GM12878 (cell line): ENCODE data around the gene HIRIP3. TPM values are rescaled to one million over a fixed set of nuclear protein-coding genes. Genes with fewer than 3 reads are reported as not detected.

Experiments
- ASH2L ChIP-seq: fragments of 300-600, 200-600 bp; sonication (generic); IDR thresholded peaks from 2 replicates; pipeline ENCODE4 v1.6.1; 2017; ENCODE audit warnings: low read depth, mild to moderate bottlenecking, borderline replicate concordance
- BCLAF1 ChIP-seq: fragments of 450-650 bp; IDR thresholded peaks from 2 replicates; pipeline ENCODE4 v1.6.1; 2017; ENCODE audit warnings: antibody characterized with exemption, mild to moderate bottlenecking, moderate library complexity
- CHD2 ChIP-seq: IDR thresholded peaks from 2 replicates; pipeline ENCODE4 v1.6.1; 2011; ENCODE audit warnings: low read depth, low read length, improper control_type of control experiment, borderline replicate concordance
- EZH2 ChIP-seq: IDR thresholded peaks from 2 replicates; pipeline ENCODE4 v1.6.1; 2012; ENCODE audit warnings: low read depth, mild to moderate bottlenecking, control low read depth, inconsistent platforms, low read length, borderline replicate concordance; ENCODE audit not compliant: control insufficient read depth
- FOXM1 ChIP-seq: IDR thresholded peaks from 2 replicates; pipeline ENCODE4 v1.6.1; 2012; ENCODE audit warnings: low read depth, mild to moderate bottlenecking, inconsistent platforms, low read length, moderate library complexity
- GATAD2B ChIP-seq: fragments of 450-650 bp; conservative IDR thresholded peaks from 2 replicates; pipeline ENCODE4 v1.6.1; 2017; ENCODE audit warnings: low read depth, mild to moderate bottlenecking, moderate library complexity
- HDAC2 ChIP-seq: fragments of 200-600 bp; sonication (generic); IDR thresholded peaks from 2 replicates; pipeline ENCODE4 v1.6.1; 2017
- HSF1 ChIP-seq: fragments of 150-350 bp; IDR thresholded peaks from 2 replicates; pipeline ENCODE4 v1.6.1; 2014; ENCODE audit warnings: mild to moderate bottlenecking, low read depth, low read length
- IKZF2 ChIP-seq, 2 experiments: fragments of 450-650 bp; IDR thresholded peaks; 2 replicates each; pipeline ENCODE4 v1.6.1; 2017; ENCODE audit warnings: mild to moderate bottlenecking in 2 of 2, moderate library complexity in 2 of 2
- JUNB ChIP-seq: IDR thresholded peaks from 2 replicates; pipeline ENCODE4 v1.6.1; 2016; ENCODE audit warnings: antibody characterized with exemption, mild to moderate bottlenecking
- KLF5 ChIP-seq: fragments of 450-650 bp; IDR thresholded peaks from 2 replicates; pipeline ENCODE4 v1.6.1; 2014; ENCODE audit warnings: mild to moderate bottlenecking; ENCODE audit not compliant: partially characterized antibody
- NFYA ChIP-seq: IDR thresholded peaks from 2 replicates; pipeline ENCODE4 v1.6.1; 2011; ENCODE audit warnings: low read depth, mild to moderate bottlenecking, low read length, improper control_type of control experiment, borderline replicate concordance
- PBX3 ChIP-seq: IDR thresholded peaks from 2 replicates; pipeline ENCODE4 v1.6.1; 2011; ENCODE audit warnings: mild to moderate bottlenecking, low read depth, low read length, moderate library complexity; ENCODE audit not compliant: insufficient replicate concordance
- PKNOX1 ChIP-seq: fragments of 450-650 bp; IDR thresholded peaks from 2 replicates; pipeline ENCODE4 v1.6.1; 2016; ENCODE audit warnings: mild to moderate bottlenecking
- RELA ChIP-seq: fragments of 450-650 bp; IDR thresholded peaks from 2 replicates; pipeline ENCODE4 v1.8.0; 2014; ENCODE audit warnings: borderline replicate concordance; ENCODE audit not compliant: partially characterized antibody
- RUNX3 ChIP-seq: IDR thresholded peaks from 2 replicates; pipeline ENCODE4 v1.6.1; 2012; ENCODE audit warnings: low read length, inconsistent platforms
- SIN3A ChIP-seq: IDR thresholded peaks from 2 replicates; pipeline ENCODE4 v1.6.1; 2012; ENCODE audit warnings: low read depth, low read length, improper control_type of control experiment
- STAT3 ChIP-seq: IDR thresholded peaks from 2 replicates; pipeline ENCODE4 v1.6.1; 2011; ENCODE audit warnings: low read depth, low read length, improper control_type of control experiment
- SUZ12 ChIP-seq: fragments of 200-600 bp; sonication (generic); IDR thresholded peaks from one replicate; pipeline ENCODE4 v1.6.1; 2018; ENCODE audit warnings: antibody characterized with exemption, mild to moderate bottlenecking; ENCODE audit not compliant: unreplicated experiment
- TAF1 ChIP-seq: IDR thresholded peaks from 2 replicates; pipeline ENCODE4 v1.6.1; 2011; ENCODE audit warnings: mild to moderate bottlenecking, low read depth, low read length, borderline replicate concordance
- ZBTB4 ChIP-seq: fragments of 450-650 bp; formaldehyde crosslinking; IDR thresholded peaks from 2 replicates; pipeline ENCODE4 v1.4.0; 2022; ENCODE audit warnings: mild to moderate bottlenecking, moderate library complexity
- polyA plus RNA-seq, 11 experiments: library from polyadenylated mRNA; depleted of rRNA in 4 of 11; unstranded in 6 of 11; stranded (reverse) in 5 of 11; fragments of >200 nt; fragmentation: Nextera tagmentation in 4 of 11; fragmentation: Illumina TruSeq in 1 of 11; extraction: Ambion mirVana in 4 of 11; extraction: Trizol in 1 of 11; gene quantifications; 1 replicate in 1 of 11; 2 replicates in 10 of 11; pipeline versions ENCODE4 v1.2.1 to v1.2.3, GENCODE V29; 2011 to 2016; ENCODE audit warnings: inconsistent platforms in 2 of 11, missing spikeins in 2 of 11, low read depth in 1 of 11
- total RNA-seq, 4 experiments: library from RNA; depleted of rRNA in 3 of 4; stranded (reverse); fragments of >200 nt in 3 of 4; fragmentation: Illumina TruSeq in 1 of 4; extraction: Trizol in 1 of 4; gene quantifications; 2 replicates each; pipeline versions ENCODE4 v1.2.1 to v1.2.3, GENCODE V29; 2013 to 2021

HIRIP3 gene
- total and polyA plus RNA-seq, 10 of the 15 experiments (the other 5 are each of a cell fraction or from before 2014, with no cell fraction given), result 4.1 to 43.5 (median 23.9) TPM

GRCh38 chr16:30033270-30033669, 37.9 kb upstream of the HIRIP3 start (continued):
- TF ChIP-seq PBX3 (no peak), HDAC2 (no peak), CHD2 (no peak), SIN3A (no peak), KLF5 (no peak), FOXM1 (no peak; the same call in 1 of the 2 replicates), PKNOX1 (peak; percentile 16; the same call in 1 of the 2 replicates), HSF1 (no peak), TAF1 (no peak), ASH2L (no peak), IKZF2 (IDR thresholded peaks at IDR 0.05) (no peak), SUZ12 (no peak), RELA (no peak), STAT3 (no peak), BCLAF1 (no peak), EZH2 (no peak), JUNB (no peak), NFYA (no peak), GATAD2B (no peak), ZBTB4 (CRISPR knock-in tag) (no peak), RUNX3 (peak; percentile 79)
